ENCODE results near the gene GRM4.
"Not testable (repeated sequence)": the region's sequence is repeated elsewhere in the genome, so short reads cannot be mapped to it uniquely, and the experiment has no call there.

DNA sequence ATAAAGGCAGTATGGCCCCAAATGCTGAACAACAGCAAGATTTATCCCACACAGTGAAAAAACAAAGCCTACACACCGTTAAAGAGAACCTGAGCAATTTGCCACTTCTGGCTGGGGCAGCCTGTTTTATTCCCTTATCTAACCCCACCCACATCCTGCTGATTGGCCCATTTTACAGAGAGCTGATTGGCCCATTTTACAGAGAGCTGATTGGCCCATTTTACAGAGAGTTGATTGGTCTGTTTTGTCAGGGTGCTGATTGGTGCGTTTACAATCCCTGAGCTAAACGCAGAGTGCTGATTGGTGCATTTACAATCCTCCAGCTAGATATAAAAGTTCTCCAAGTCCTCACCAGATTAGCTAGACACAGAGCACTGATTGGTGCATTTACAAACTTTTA lies 129.3 kb downstream of the GRM4 start:
- TF ChIP-seq, protein P1, sequence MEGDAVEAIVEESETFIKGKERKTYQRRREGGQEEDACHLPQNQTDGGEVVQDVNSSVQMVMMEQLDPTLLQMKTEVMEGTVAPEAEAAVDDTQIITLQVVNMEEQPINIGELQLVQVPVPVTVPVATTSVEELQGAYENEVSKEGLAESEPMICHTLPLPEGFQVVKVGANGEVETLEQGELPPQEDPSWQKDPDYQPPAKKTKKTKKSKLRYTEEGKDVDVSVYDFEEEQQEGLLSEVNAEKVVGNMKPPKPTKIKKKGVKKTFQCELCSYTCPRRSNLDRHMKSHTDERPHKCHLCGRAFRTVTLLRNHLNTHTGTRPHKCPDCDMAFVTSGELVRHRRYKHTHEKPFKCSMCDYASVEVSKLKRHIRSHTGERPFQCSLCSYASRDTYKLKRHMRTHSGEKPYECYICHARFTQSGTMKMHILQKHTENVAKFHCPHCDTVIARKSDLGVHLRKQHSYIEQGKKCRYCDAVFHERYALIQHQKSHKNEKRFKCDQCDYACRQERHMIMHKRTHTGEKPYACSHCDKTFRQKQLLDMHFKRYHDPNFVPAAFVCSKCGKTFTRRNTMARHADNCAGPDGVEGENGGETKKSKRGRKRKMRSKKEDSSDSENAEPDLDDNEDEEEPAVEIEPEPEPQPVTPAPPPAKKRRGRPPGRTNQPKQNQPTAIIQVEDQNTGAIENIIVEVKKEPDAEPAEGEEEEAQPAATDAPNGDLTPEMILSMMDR (IDR thresholded peaks at IDR 0.05), result not testable (repeated sequence)
- not testable (repeated sequence) for TF ChIP-seq CHD2 (IDR thresholded peaks at IDR 0.05; ENCODE audit: low read length, partially characterized antibody); YY1 (IDR thresholded peaks at IDR 0.05; ENCODE audit: low read depth); RCOR1 (IDR thresholded peaks at IDR 0.05; ENCODE audit: low read length); GABPA (IDR thresholded peaks at IDR 0.05; ENCODE audit: low read depth); POLR2AphosphoS5 (IDR thresholded peaks at IDR 0.05; ENCODE audit: low read depth, low read length); FOXM1 (IDR thresholded peaks at IDR 0.05; ENCODE audit: low read depth); TCF12 (IDR thresholded peaks at IDR 0.05); TAF1 (IDR thresholded peaks at IDR 0.05; ENCODE audit: borderline replicate concordance, low read depth, low read length); RXRA (IDR thresholded peaks at IDR 0.05; ENCODE audit: borderline replicate concordance, low read depth); EP300 (IDR thresholded peaks at IDR 0.05; ENCODE audit: borderline replicate concordance in 1 of 2, low read depth in 1 of 2, low read length in 1 of 2); RAD21 (IDR thresholded peaks at IDR 0.05; ENCODE audit: low read length)
- TF ChIP-seq, protein P2, sequence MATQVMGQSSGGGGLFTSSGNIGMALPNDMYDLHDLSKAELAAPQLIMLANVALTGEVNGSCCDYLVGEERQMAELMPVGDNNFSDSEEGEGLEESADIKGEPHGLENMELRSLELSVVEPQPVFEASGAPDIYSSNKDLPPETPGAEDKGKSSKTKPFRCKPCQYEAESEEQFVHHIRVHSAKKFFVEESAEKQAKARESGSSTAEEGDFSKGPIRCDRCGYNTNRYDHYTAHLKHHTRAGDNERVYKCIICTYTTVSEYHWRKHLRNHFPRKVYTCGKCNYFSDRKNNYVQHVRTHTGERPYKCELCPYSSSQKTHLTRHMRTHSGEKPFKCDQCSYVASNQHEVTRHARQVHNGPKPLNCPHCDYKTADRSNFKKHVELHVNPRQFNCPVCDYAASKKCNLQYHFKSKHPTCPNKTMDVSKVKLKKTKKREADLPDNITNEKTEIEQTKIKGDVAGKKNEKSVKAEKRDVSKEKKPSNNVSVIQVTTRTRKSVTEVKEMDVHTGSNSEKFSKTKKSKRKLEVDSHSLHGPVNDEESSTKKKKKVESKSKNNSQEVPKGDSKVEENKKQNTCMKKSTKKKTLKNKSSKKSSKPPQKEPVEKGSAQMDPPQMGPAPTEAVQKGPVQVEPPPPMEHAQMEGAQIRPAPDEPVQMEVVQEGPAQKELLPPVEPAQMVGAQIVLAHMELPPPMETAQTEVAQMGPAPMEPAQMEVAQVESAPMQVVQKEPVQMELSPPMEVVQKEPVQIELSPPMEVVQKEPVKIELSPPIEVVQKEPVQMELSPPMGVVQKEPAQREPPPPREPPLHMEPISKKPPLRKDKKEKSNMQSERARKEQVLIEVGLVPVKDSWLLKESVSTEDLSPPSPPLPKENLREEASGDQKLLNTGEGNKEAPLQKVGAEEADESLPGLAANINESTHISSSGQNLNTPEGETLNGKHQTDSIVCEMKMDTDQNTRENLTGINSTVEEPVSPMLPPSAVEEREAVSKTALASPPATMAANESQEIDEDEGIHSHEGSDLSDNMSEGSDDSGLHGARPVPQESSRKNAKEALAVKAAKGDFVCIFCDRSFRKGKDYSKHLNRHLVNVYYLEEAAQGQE (IDR thresholded peaks at IDR 0.05; ENCODE audit: low read depth, low read length), result not testable (repeated sequence)

All from SK-N-SH (cell line).